Measurements from ENCODE around the gene CDC42. TPM values are rescaled to one million over a fixed set of nuclear protein-coding genes. Genes with fewer than 3 reads are reported as not detected.

The CDC42 gene
- total and polyA plus RNA-seq, 9 of the 15 experiments (the other 6 are each of a cell fraction or from before 2014, with no cell fraction given) = 186 to 398 (median 325) TPM

- TF ChIP-seq ETV5 (CRISPR knock-in tag; IDR thresholded peaks at IDR 0.05; ENCODE audit: low read depth) (peak; percentile 94), MAFK (IDR thresholded peaks at IDR 0.05; ENCODE audit: low read length) (peak; percentile 43; the same call in 1 of the 2 replicates), E2F3 (CRISPR knock-in tag; IDR thresholded peaks at IDR 0.05) (peak; percentile 98), POLR2AphosphoS2 (IDR thresholded peaks at IDR 0.05; ENCODE audit: low read length) (peak; percentile 66; the same call in 1 of the 2 replicates), SIRT6 (IDR thresholded peaks at IDR 0.05; ENCODE audit: low read depth, low read length) (no peak), CCAR2 (IDR thresholded peaks at IDR 0.05; ENCODE audit: low read depth, low read length) (no peak), POU5F1 (IDR thresholded peaks at IDR 0.05; ENCODE audit: borderline replicate concordance, low read depth, low read length, partially characterized antibody) (no peak), TCFL5 (CRISPR knock-in tag; conservative IDR thresholded peaks at IDR 0.05) (no peak), CBFA2T3 (IDR thresholded peaks at IDR 0.05) (peak; percentile 82), MCM5 (IDR thresholded peaks at IDR 0.05; ENCODE audit: low read depth) (no peak), ZKSCAN1 (IDR thresholded peaks at IDR 0.05; ENCODE audit: low read depth, low read length) (peak; percentile 56; the same call in 1 of the 2 replicates), HNRNPL (IDR thresholded peaks at IDR 0.05; ENCODE audit: low read depth, low read length) (no peak), NFE2L1 (tag; IDR thresholded peaks at IDR 0.05; ENCODE audit: borderline replicate concordance, low read depth) (no peak), ZFX (CRISPR knock-in tag; IDR thresholded peaks at IDR 0.05) (peak; percentile 100), GATAD2A (IDR thresholded peaks at IDR 0.05) (0 out of 2 replicates have a peak, but pooled peaks have one; percentile 68), KLF16 (IDR thresholded peaks at IDR 0.05) (0 out of 2 replicates have a peak, but pooled peaks have one; percentile 37), XRCC5 (IDR thresholded peaks at IDR 0.05; ENCODE audit: low read depth, low read length) (peak; percentile 76; the same call in 1 of the 2 replicates), SMC3 (conservative IDR thresholded peaks at IDR 0.05; ENCODE audit: insufficient read depth, low read depth, low read length) (peak; percentile 17; the same call in 1 of the 2 replicates), SMAD4 (CRISPR knock-in tag; conservative IDR thresholded peaks at IDR 0.05) (peak; percentile 86; the same call in 1 of the 2 replicates), BACH1 (tag; IDR thresholded peaks at IDR 0.05) (peak; percentile 47; the same call in 1 of the 2 replicates), TEAD1 (CRISPR knock-in tag; IDR thresholded peaks at IDR 0.05) (peak; percentile 78 to 86; a peak in 2 of 4 replicates), NCOA2 (IDR thresholded peaks at IDR 0.05; ENCODE audit: partially characterized antibody in 2 of 2) (no peak), ZNF668 (CRISPR knock-in tag; IDR thresholded peaks at IDR 0.05) (no peak), MTA2 (IDR thresholded peaks at IDR 0.05; ENCODE audit: low read depth) (peak; percentile 44), PRMT5 (CRISPR knock-in tag; IDR thresholded peaks at IDR 0.05) (no peak), ZNF592 (IDR thresholded peaks at IDR 0.05) (peak; percentile 48; the same call in 1 of the 2 replicates), ZNF583 (CRISPR knock-in tag; IDR thresholded peaks at IDR 0.05) (0 out of 2 replicates have a peak, but pooled peaks have one; percentile 36), ZNF561 (CRISPR knock-in tag; conservative IDR thresholded peaks at IDR 0.05) (no peak)
Observed at GRCh38 chr1:22025368-22026155, 26.9 kb upstream of the CDC42 start (continued).
